WTC11 (cell line): Measurements from ENCODE around the gene SRSF1. TPM values are rescaled to one million over a fixed set of nuclear protein-coding genes. Genes with fewer than 3 reads are reported as not detected.

ENCODE experiments used
- ATAC-seq: fragments of 200-7000 bp; cut with Tn5 transposase; 2 replicates; pipeline ENCODE4 v1.10.0; 2021; ENCODE audit warnings: mild to moderate bottlenecking, moderate library complexity
- CTCF ChIA-PET: fragments of 300-600 bp; sonication (Branson Sonifier 250); formaldehyde crosslinking; loops from one replicate; lab custom pipeline; 2021; ENCODE audit warnings: antibody characterized with exemption; lab: Charles Lee
- POLR2A ChIA-PET: fragments of 350-600 bp; sonication (Branson Sonifier 250); formaldehyde crosslinking; loops from one replicate; lab custom pipeline; 2021; ENCODE audit warnings: antibody characterized with exemption; lab: Charles Lee
- DNase-seq: peaks from one replicate; pipeline ENCODE4 v3.0.0; 2021; ENCODE audit warnings: low spot score
- H3K27ac Mint-ChIP-seq: 2 replicates; pipeline ENCODE4 v1.8.0; 2021; ENCODE audit warnings: mixed read lengths
- H3K27me3 Mint-ChIP-seq: 2 replicates; pipeline ENCODE4 v1.8.0; 2021; ENCODE audit warnings: low read depth, mild to moderate bottlenecking, moderate library complexity, mixed read lengths
- H3K36me3 Mint-ChIP-seq: 2 replicates; pipeline ENCODE4 v1.8.0; 2021; ENCODE audit warnings: mixed read lengths
- H3K4me1 Mint-ChIP-seq: 2 replicates; pipeline ENCODE4 v1.8.0; 2022; ENCODE audit warnings: mixed read lengths
- H3K4me3 Mint-ChIP-seq: 2 replicates; pipeline ENCODE4 v1.8.0; 2021; ENCODE audit warnings: mild to moderate bottlenecking, moderate library complexity, mixed read lengths
- H3K9me3 Mint-ChIP-seq: 2 replicates; pipeline ENCODE4 v1.8.0; 2021; ENCODE audit warnings: mixed read lengths
- AFF4 ChIP-seq: sonication (generic); formaldehyde crosslinking; IDR thresholded peaks from 2 replicates; pipeline ENCODE4 v1.8.1; 2023; ENCODE audit warnings: mild to moderate bottlenecking, missing genetic modification reagents, borderline replicate concordance
- ARID4B ChIP-seq: sonication (generic); formaldehyde crosslinking; IDR thresholded peaks from 2 replicates; pipeline ENCODE4 v1.8.0; 2023; ENCODE audit warnings: missing genetic modification reagents, mild to moderate bottlenecking, borderline replicate concordance
- ATF1 ChIP-seq: sonication (generic); formaldehyde crosslinking; IDR thresholded peaks from 2 replicates; pipeline ENCODE4 v1.8.1; 2023; ENCODE audit warnings: mild to moderate bottlenecking, moderate library complexity, missing genetic modification reagents
- ATF6 ChIP-seq: sonication (generic); formaldehyde crosslinking; IDR thresholded peaks from 2 replicates; pipeline ENCODE4 v1.8.1; 2023; ENCODE audit warnings: mild to moderate bottlenecking, missing genetic modification reagents
- ESRRA ChIP-seq: sonication (generic); formaldehyde crosslinking; IDR thresholded peaks from 2 replicates; pipeline ENCODE4 v1.8.1; 2022; ENCODE audit warnings: mild to moderate bottlenecking, missing genetic modification reagents, borderline replicate concordance
- FOXP1 ChIP-seq: sonication (generic); formaldehyde crosslinking; IDR thresholded peaks from 2 replicates; pipeline ENCODE4 v1.8.0; 2022; ENCODE audit warnings: missing genetic modification reagents, mild to moderate bottlenecking, moderate library complexity, borderline replicate concordance
- MLX ChIP-seq: sonication (generic); formaldehyde crosslinking; IDR thresholded peaks from 2 replicates; pipeline ENCODE4 v1.8.1; 2023; ENCODE audit warnings: mild to moderate bottlenecking, missing genetic modification reagents, moderate library complexity
- NR1H2 ChIP-seq: sonication (generic); formaldehyde crosslinking; IDR thresholded peaks from 2 replicates; pipeline ENCODE4 v1.9.0; 2021; ENCODE audit warnings: mild to moderate bottlenecking, moderate library complexity, missing genetic modification reagents
- NR2C2 ChIP-seq: sonication (generic); formaldehyde crosslinking; IDR thresholded peaks from 2 replicates; pipeline ENCODE4 v1.8.0; 2022; ENCODE audit warnings: mild to moderate bottlenecking, missing genetic modification reagents
- TEAD1 ChIP-seq: sonication (generic); formaldehyde crosslinking; IDR thresholded peaks from 2 replicates; pipeline ENCODE4 v1.8.0; 2022; ENCODE audit warnings: mild to moderate bottlenecking, missing genetic modification reagents
- TEAD4 ChIP-seq: sonication (generic); formaldehyde crosslinking; IDR thresholded peaks from 2 replicates; pipeline ENCODE4 v1.8.0; 2022; ENCODE audit warnings: mild to moderate bottlenecking, missing genetic modification reagents
- ZBTB21 ChIP-seq: sonication (generic); formaldehyde crosslinking; IDR thresholded peaks from 2 replicates; pipeline ENCODE4 v1.8.1; 2023; ENCODE audit warnings: mild to moderate bottlenecking, missing genetic modification reagents, borderline replicate concordance
- ZNF121 ChIP-seq: sonication (generic); formaldehyde crosslinking; IDR thresholded peaks from 2 replicates; pipeline ENCODE4 v1.8.0; 2023; ENCODE audit warnings: missing genetic modification reagents
- ZNF219 ChIP-seq: sonication (generic); formaldehyde crosslinking; IDR thresholded peaks from 2 replicates; pipeline ENCODE4 v1.8.0; 2023; ENCODE audit warnings: missing genetic modification reagents, mild to moderate bottlenecking, borderline replicate concordance
- ZNF532 ChIP-seq: fragments of 250-450 bp; sonication (Bioruptor Pico); IDR thresholded peaks from 2 replicates; pipeline ENCODE4 v1.9.0; 2021; ENCODE audit warnings: mild to moderate bottlenecking, borderline replicate concordance
- total RNA-seq: library from RNA; stranded (reverse); gene quantifications from 3 replicates; pipeline ENCODE4 v1.2.3, GENCODE V29; 2021

Gene SRSF1
- total RNA-seq, 1 experiment from 2014 or later = 387 TPM

- TF ChIP-seq AFF4 = no peak
Observed at GRCh38 chr17:57971572-57971971, 35.5 kb downstream of the SRSF1 start (continued).

- Mint-ChIP-seq H3K27ac (no peak overlapping the region; the same call in none of the 2 replicates), H3K9me3 (0 out of 2 replicates have a peak, but pooled peaks cover 4% of the 10 kb centered on the region), H3K4me1 (peaks cover 8% of the 10 kb centered on the region), H3K27me3 (no peaks in the 10 kb centered on the region; the same call in 1 of the 2 replicates), H3K4me3 (no peak overlapping the region), H3K36me3 (peaks cover 21% of the 10 kb centered on the region)
- ChIA-PET POLR2A (interaction anchor here (0.7 kb wide), 1 partner anchor 187 kb away, joined by 3 read pairs; no protein-coding TSS in a partner anchor), CTCF (interaction anchor here (0.8 to 1.4 kb wide), 5 partner anchors 15 to 78 kb away, joined by 3 to 5 read pairs (median 3); no protein-coding TSS in a partner anchor)
- DNase-seq (no peak), ATAC-seq (no peak)
- TF ChIP-seq FOXP1 (CRISPR knock-in tag) (no peak), ARID4B (no peak), ATF6 (CRISPR knock-in tag) (no peak), ZBTB21 (no peak), TEAD1 (CRISPR knock-in tag) (no peak)
Observed at GRCh38 chr17:57970710-57971109, 36.3 kb downstream of the SRSF1 start.

- 0 out of 2 replicates have a peak overlapping the region, but pooled peaks have one; percentile 34 for H3K27ac Mint-ChIP-seq
- no peak for TF ChIP-seq ZNF219 (CRISPR knock-in tag)
- no peak for TF ChIP-seq ZNF121
- TF ChIP-seq ATF1 (CRISPR knock-in tag) = no peak
- no peak for TF ChIP-seq MLX (CRISPR knock-in tag)
- TF ChIP-seq NR1H2 (CRISPR knock-in tag) = no peak
- no peak for TF ChIP-seq ESRRA (CRISPR knock-in tag)
- no peak for TF ChIP-seq TEAD4
- TF ChIP-seq NR2C2 (CRISPR knock-in tag) = no peak
- no peak for TF ChIP-seq ZNF532 (CRISPR knock-in tag)
- TF ChIP-seq, all 79 proteins: peak for 0
- Mint-ChIP-seq H3K4me1 (peaks cover 8% of the 10 kb centered on the region), H3K27me3 (no peaks in the 10 kb centered on the region; the same call in 1 of the 2 replicates), H3K9me3 (0 out of 2 replicates have a peak, but pooled peaks cover 4% of the 10 kb centered on the region), H3K36me3 (peaks cover 4% of the 10 kb centered on the region), H3K4me3 (no peak overlapping the region)
- no peak for DNase-seq
- ChIA-PET CTCF (interaction anchor here (0.6 to 1.7 kb wide), 4 partner anchors 31 to 108 kb away, joined by 3 to 11 read pairs (median 4); no protein-coding TSS in a partner anchor), POLR2A (interaction anchor here (0.9 to 1.0 kb wide), 2 partner anchors 18 to 64 kb away, joined by 3 read pairs; no protein-coding TSS in a partner anchor)
- no peak for ATAC-seq
Observed at GRCh38 chr17:57968456-57968855, 38.6 kb downstream of the SRSF1 start.
